PFSK-1 (cell line): Measurements from ENCODE around the gene SYCE3.

Experiments
- FOXP2 ChIP-seq: optimal IDR thresholded peaks from 2 replicates; pipeline ENCODE3; 2011; ENCODE audit warnings: borderline replicate concordance, control low read depth, inconsistent platforms; ENCODE audit not compliant: insufficient read depth; ENCODE audit errors: extremely low read length, extremely low read depth
- POLR2AphosphoS5 ChIP-seq: IDR thresholded peaks from 2 replicates; pipeline ENCODE4 v1.6.1; 2012; ENCODE audit warnings: low read depth, mild to moderate bottlenecking, control low read depth, low read length, moderate library complexity
- REST ChIP-seq, 2 experiments: IDR thresholded peaks; 2 replicates each; pipeline versions ENCODE4 v1.6.1 to v1.8.0; 2011 to 2012; ENCODE audit warnings: low read depth in 2 of 2, low read length in 2 of 2, control low read depth in 1 of 2, inconsistent platforms in 1 of 2, mild to moderate bottlenecking in 1 of 2, moderate library complexity in 1 of 2; ENCODE audit not compliant: insufficient read depth in 1 of 2
- SIN3A ChIP-seq: IDR thresholded peaks from 2 replicates; pipeline ENCODE4 v1.6.1; 2012; ENCODE audit warnings: mild to moderate bottlenecking, low read length, moderate library complexity, borderline replicate concordance; ENCODE audit not compliant: insufficient read depth
- TAF1 ChIP-seq: IDR thresholded peaks from 2 replicates; pipeline ENCODE4 v1.6.1; 2012; ENCODE audit warnings: low read length, control low read depth, borderline replicate concordance; ENCODE audit not compliant: insufficient read depth

The SYCE3 gene

GRCh38 chr22:50576070-50576469, 13.4 kb upstream of the SYCE3 start:
- TF ChIP-seq TAF1, result no peak
- TF ChIP-seq POLR2AphosphoS5, result no peak
- TF ChIP-seq FOXP2, result no peak
- no peak for TF ChIP-seq REST (IDR thresholded peaks at IDR 0.05; ENCODE audit: insufficient read depth in 1 of 2, low read depth in 2 of 2, low read length in 2 of 2)
- no peak for TF ChIP-seq SIN3A

GRCh38 chr22:50575426-50575941, 12.8 kb upstream of the SYCE3 start:
- no peak for TF ChIP-seq TAF1
- no peak for TF ChIP-seq REST (IDR thresholded peaks at IDR 0.05; ENCODE audit: insufficient read depth in 1 of 2, low read depth in 2 of 2, low read length in 2 of 2)
- no peak for TF ChIP-seq POLR2AphosphoS5
- TF ChIP-seq FOXP2, result no peak
- TF ChIP-seq SIN3A, result no peak

- TF ChIP-seq POLR2AphosphoS5, result no peak
- TF ChIP-seq REST (IDR thresholded peaks at IDR 0.05; ENCODE audit: insufficient read depth in 1 of 2, low read depth in 2 of 2, low read length in 2 of 2), result no peak
- no peak for TF ChIP-seq TAF1
- TF ChIP-seq SIN3A, result no peak
- TF ChIP-seq FOXP2, result no peak
Measured at GRCh38 chr22:50574383-50574755, 11.7 kb upstream of the SYCE3 start.

GRCh38 chr22:50573491-50574382, 11.0 kb upstream of the SYCE3 start:
- TF ChIP-seq SIN3A (no peak), TAF1 (no peak), REST (IDR thresholded peaks at IDR 0.05; ENCODE audit: insufficient read depth in 1 of 2, low read depth in 2 of 2, low read length in 2 of 2) (no peak), FOXP2 (no peak), POLR2AphosphoS5 (no peak)
